ENCODE measurements around the gene CALM1.

GRCh38 chr14:90354551-90355298 lies 42.1 kb upstream of the CALM1 start:
- TF ChIP-seq CTCF (IDR thresholded peaks at IDR 0.05; ENCODE audit: poor library complexity) (no peak), EZH2 (IDR thresholded peaks at IDR 0.05; ENCODE audit: borderline replicate concordance) (no peak)

All from hepatocyte (in vitro differentiated cells).